HEK293 (cell line): ENCODE measurements around the gene SELENBP1.

ENCODE experiments used
- CTCF ChIA-PET: fragments of 350-600 bp; formaldehyde crosslinking; extraction: SDS; loops from one replicate; lab custom pipeline; 2021; ENCODE audit warnings: antibody characterized with exemption; lab: Yijun Ruan, JAX
- POLR2A ChIA-PET: fragments of 300-600 bp; formaldehyde crosslinking; extraction: SDS; loops from one replicate; lab custom pipeline; 2020; ENCODE audit warnings: antibody characterized with exemption, inconsistent platforms; lab: Yijun Ruan, JAX
- H3K27ac ChIP-seq: fragments of 200-500 bp; sonication (Bioruptor generic); 2 replicates; pipeline ENCODE4 v1.5.1; 2014; ENCODE audit warnings: low read depth, low read length, control low read depth, inconsistent platforms; ENCODE audit errors: extremely low read depth
- H3K36me3 ChIP-seq, 2 experiments: fragments of 200-500 bp in 1 of 2; sonication (Bioruptor generic) in 1 of 2; 1 replicate in 1 of 2; 2 replicates in 1 of 2; pipeline ENCODE4 v1.5.1; 2014 to 2017; ENCODE audit warnings: inconsistent platforms in 2 of 2, low read length in 2 of 2; ENCODE audit not compliant: control insufficient read depth in 2 of 2, insufficient read depth in 1 of 2
- H3K4me1 ChIP-seq: fragments of 200-500 bp; sonication (Bioruptor generic); 2 replicates; pipeline ENCODE4 v1.5.1; 2014; ENCODE audit warnings: mild to moderate bottlenecking, low read length, inconsistent platforms; ENCODE audit not compliant: control insufficient read depth, insufficient read depth
- H3K4me3 ChIP-seq: 2 replicates; pipeline ENCODE4 v1.5.1; 2011; ENCODE audit warnings: low read depth, mild to moderate bottlenecking, control low read depth, low read length, moderate library complexity
- H3K9me3 ChIP-seq: fragments of 200-500 bp; sonication (Bioruptor generic); 2 replicates; pipeline ENCODE4 v1.5.1; 2014; ENCODE audit warnings: low read depth, low read length, inconsistent platforms; ENCODE audit not compliant: control insufficient read depth, insufficient read depth
- GLIS2 ChIP-seq: fragments of 450-650 bp; formaldehyde crosslinking; IDR thresholded peaks from 2 replicates; pipeline ENCODE4 v1.5.1; 2016; ENCODE audit warnings: missing biosample characterization, missing genetic modification characterization
- KLF8 ChIP-seq: fragments of 450-650 bp; formaldehyde crosslinking; IDR thresholded peaks from 2 replicates; pipeline ENCODE4 v1.5.1; 2016; ENCODE audit warnings: missing biosample characterization, missing genetic modification characterization
- PRDM10 ChIP-seq: fragments of 450-650 bp; formaldehyde crosslinking; IDR thresholded peaks from 2 replicates; pipeline ENCODE4 v1.5.1; 2016; ENCODE audit warnings: missing biosample characterization, missing genetic modification characterization
- SETDB1 ChIP-seq: IDR thresholded peaks from one replicate; pipeline ENCODE4 v1.6.1; 2017; ENCODE audit warnings: mild to moderate bottlenecking, low read length, moderate library complexity, mixed read lengths; ENCODE audit not compliant: insufficient read length
- SP3 ChIP-seq: fragments of 450-650 bp; formaldehyde crosslinking; IDR thresholded peaks from 2 replicates; pipeline ENCODE4 v1.5.1; 2016; ENCODE audit warnings: missing biosample characterization, missing genetic modification characterization
- TRIM28 ChIP-seq: IDR thresholded peaks from 2 replicates; pipeline ENCODE4 v1.6.1; 2011; ENCODE audit warnings: low read length, control low read depth, borderline replicate concordance
- YY2 ChIP-seq: fragments of 450-650 bp; formaldehyde crosslinking; IDR thresholded peaks from 2 replicates; pipeline ENCODE4 v1.5.1; 2016; ENCODE audit warnings: missing biosample characterization, missing genetic modification characterization
- ZBTB20 ChIP-seq: fragments of 450-650 bp; formaldehyde crosslinking; IDR thresholded peaks from 2 replicates; pipeline ENCODE4 v1.5.1; 2016; ENCODE audit warnings: missing biosample characterization, missing genetic modification characterization
- ZEB2 ChIP-seq: fragments of 450-650 bp; formaldehyde crosslinking; IDR thresholded peaks from 2 replicates; pipeline ENCODE4 v1.5.1; 2016; ENCODE audit warnings: missing biosample characterization, missing genetic modification characterization
- ZNF121 ChIP-seq: fragments of 450-650 bp; formaldehyde crosslinking; IDR thresholded peaks from 2 replicates; pipeline ENCODE4 v1.5.1; 2016; ENCODE audit warnings: missing biosample characterization, missing genetic modification characterization
- ZNF133 ChIP-seq: fragments of 450-650 bp; formaldehyde crosslinking; IDR thresholded peaks from 2 replicates; pipeline ENCODE4 v1.5.1; 2016; ENCODE audit warnings: missing biosample characterization, missing genetic modification characterization
- ZNF155 ChIP-seq: fragments of 450-650 bp; formaldehyde crosslinking; IDR thresholded peaks from 2 replicates; pipeline ENCODE4 v1.5.1; 2016; ENCODE audit warnings: missing biosample characterization, missing genetic modification characterization
- ZNF157 ChIP-seq: fragments of 450-650 bp; formaldehyde crosslinking; IDR thresholded peaks from 2 replicates; pipeline ENCODE4 v1.5.1; 2016; ENCODE audit warnings: missing biosample characterization, missing genetic modification characterization
- ZNF366 ChIP-seq: fragments of 450-650 bp; formaldehyde crosslinking; conservative IDR thresholded peaks from 2 replicates; pipeline ENCODE4 v1.5.1; 2016; ENCODE audit warnings: missing biosample characterization, missing genetic modification characterization
- ZNF391 ChIP-seq: fragments of 450-650 bp; formaldehyde crosslinking; IDR thresholded peaks from 2 replicates; pipeline ENCODE4 v1.5.1; 2016; ENCODE audit warnings: low read depth, missing biosample characterization, missing genetic modification characterization, borderline replicate concordance
- ZNF394 ChIP-seq: fragments of 450-650 bp; formaldehyde crosslinking; IDR thresholded peaks from 2 replicates; pipeline ENCODE4 v1.5.1; 2016; ENCODE audit warnings: missing biosample characterization, missing genetic modification characterization, mild to moderate bottlenecking, moderate library complexity, borderline replicate concordance
- ZNF510 ChIP-seq: fragments of 450-650 bp; formaldehyde crosslinking; IDR thresholded peaks from 2 replicates; pipeline ENCODE4 v1.5.1; 2018; ENCODE audit warnings: mild to moderate bottlenecking, missing genetic modification characterization, missing biosample characterization; ENCODE audit not compliant: insufficient replicate concordance
- ZNF513 ChIP-seq: fragments of 450-650 bp; IDR thresholded peaks from 2 replicates; pipeline ENCODE4 v1.5.1; 2018; ENCODE audit warnings: missing biosample characterization, missing genetic modification characterization
- ZNF558 ChIP-seq: fragments of 450-650 bp; formaldehyde crosslinking; IDR thresholded peaks from 2 replicates; pipeline ENCODE4 v1.5.1; 2016; ENCODE audit warnings: missing biosample characterization, missing genetic modification characterization
- ZNF585B ChIP-seq: fragments of 450-650 bp; formaldehyde crosslinking; IDR thresholded peaks from 2 replicates; pipeline ENCODE4 v1.5.1; 2016; ENCODE audit warnings: missing biosample characterization, missing genetic modification characterization
- ZNF610 ChIP-seq: fragments of 450-650 bp; formaldehyde crosslinking; IDR thresholded peaks from 2 replicates; pipeline ENCODE4 v1.5.1; 2016; ENCODE audit warnings: missing biosample characterization, missing genetic modification characterization, borderline replicate concordance
- ZNF621 ChIP-seq: fragments of 450-650 bp; formaldehyde crosslinking; IDR thresholded peaks from 2 replicates; pipeline ENCODE4 v1.5.1; 2017; ENCODE audit warnings: missing biosample characterization, missing genetic modification characterization
- ZNF623 ChIP-seq: fragments of 450-650 bp; formaldehyde crosslinking; IDR thresholded peaks from 2 replicates; pipeline ENCODE4 v1.5.1; 2016; ENCODE audit warnings: missing biosample characterization, missing genetic modification characterization
- ZNF777 ChIP-seq: fragments of 450-650 bp; formaldehyde crosslinking; IDR thresholded peaks from 2 replicates; pipeline ENCODE4 v1.5.1; 2017; ENCODE audit warnings: missing biosample characterization, missing genetic modification characterization, borderline replicate concordance

The SELENBP1 gene

GRCh38 chr1:151362308-151363155 lies 10.0 kb downstream of the SELENBP1 start:
- CTCF ChIA-PET: no interaction called here
- no peak for TF ChIP-seq ZEB2 (tag by site-specific recombination)
- no peak for TF ChIP-seq ZNF513
- TF ChIP-seq GLIS2 (tag by site-specific recombination): no peak
- TF ChIP-seq ZNF585B (tag by site-specific recombination): peak; percentile 100
- no peak for TF ChIP-seq ZNF777 (tag by site-specific recombination)
- TF ChIP-seq SETDB1: peak; percentile 89
- peak; percentile 95; the same call in 1 of the 2 replicates for TF ChIP-seq TRIM28
- TF ChIP-seq ZNF394: peak; percentile 73
- TF ChIP-seq ZNF621 (tag by site-specific recombination): no peak
- TF ChIP-seq ZNF558 (tag by site-specific recombination): no peak
- no peak for TF ChIP-seq ZNF623 (tag by site-specific recombination)
- Histone ChIP-seq H3K4me1 (no peaks in the 10 kb centered on the region), H3K4me3 (no peak overlapping the region), H3K36me3 (peaks cover 0 to 38% of the 10 kb centered on the region in 2 experiments; a peak in 2 of 3 replicates), H3K9me3 (no peaks in the 10 kb centered on the region), H3K27ac (no peak overlapping the region)
- POLR2A ChIA-PET: no interaction called here

GRCh38 chr1:151361883-151362282 lies 10.6 kb downstream of the SELENBP1 start:
- H3K4me3 ChIP-seq: no peak overlapping the region
- no peaks in the 10 kb centered on the region for H3K9me3 ChIP-seq
- CTCF ChIA-PET: no interaction called here
- H3K36me3 ChIP-seq: peaks cover 0 to 36% of the 10 kb centered on the region in 2 experiments; a peak in 2 of 3 replicates
- H3K27ac ChIP-seq: no peak overlapping the region
- H3K4me1 ChIP-seq: no peaks in the 10 kb centered on the region
- TF ChIP-seq ZNF155 (no peak), ZNF510 (no peak), SETDB1 (no peak), KLF8 (tag by site-specific recombination) (no peak), YY2 (tag by site-specific recombination) (no peak), ZNF366 (tag by site-specific recombination) (peak; percentile 77), ZNF513 (peak; percentile 82)
- POLR2A ChIA-PET: no interaction called here

GRCh38 chr1:151356696-151357095 lies 15.8 kb downstream of the SELENBP1 start:
- POLR2A ChIA-PET: interaction anchor here (1.2 kb wide), 1 partner anchor 15 kb away, joined by 3 read pairs; no protein-coding TSS in a partner anchor
- no peak overlapping the region for H3K27ac ChIP-seq
- no peaks in the 10 kb centered on the region for H3K36me3 ChIP-seq
- CTCF ChIA-PET: interaction anchor here (0.6 to 0.8 kb wide), 3 partner anchors 15 to 533 kb away, joined by 3 to 7 read pairs (median 5); no protein-coding TSS in a partner anchor
- H3K4me1 ChIP-seq: no peaks in the 10 kb centered on the region
- no peak overlapping the region for H3K4me3 ChIP-seq
- no peaks in the 10 kb centered on the region for H3K9me3 ChIP-seq
- TF ChIP-seq ZNF133 (tag by site-specific recombination) (no peak), ZBTB20 (tag by site-specific recombination) (no peak), ZNF157 (no peak), ZNF121 (no peak), PRDM10 (no peak), ZEB2 (tag by site-specific recombination) (no peak), ZNF610 (no peak), KLF8 (tag by site-specific recombination) (no peak), ZNF391 (tag by site-specific recombination) (no peak), SP3 (tag by site-specific recombination) (no peak)
